ENCODE data around the gene ERV3-1. TPM values are rescaled to one million over a fixed set of nuclear protein-coding genes. Genes with fewer than 3 reads are reported as not detected.

The ERV3-1 gene, protein sequence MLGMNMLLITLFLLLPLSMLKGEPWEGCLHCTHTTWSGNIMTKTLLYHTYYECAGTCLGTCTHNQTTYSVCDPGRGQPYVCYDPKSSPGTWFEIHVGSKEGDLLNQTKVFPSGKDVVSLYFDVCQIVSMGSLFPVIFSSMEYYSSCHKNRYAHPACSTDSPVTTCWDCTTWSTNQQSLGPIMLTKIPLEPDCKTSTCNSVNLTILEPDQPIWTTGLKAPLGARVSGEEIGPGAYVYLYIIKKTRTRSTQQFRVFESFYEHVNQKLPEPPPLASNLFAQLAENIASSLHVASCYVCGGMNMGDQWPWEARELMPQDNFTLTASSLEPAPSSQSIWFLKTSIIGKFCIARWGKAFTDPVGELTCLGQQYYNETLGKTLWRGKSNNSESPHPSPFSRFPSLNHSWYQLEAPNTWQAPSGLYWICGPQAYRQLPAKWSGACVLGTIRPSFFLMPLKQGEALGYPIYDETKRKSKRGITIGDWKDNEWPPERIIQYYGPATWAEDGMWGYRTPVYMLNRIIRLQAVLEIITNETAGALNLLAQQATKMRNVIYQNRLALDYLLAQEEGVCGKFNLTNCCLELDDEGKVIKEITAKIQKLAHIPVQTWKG
- 27.2 TPM for total RNA-seq

DNA sequence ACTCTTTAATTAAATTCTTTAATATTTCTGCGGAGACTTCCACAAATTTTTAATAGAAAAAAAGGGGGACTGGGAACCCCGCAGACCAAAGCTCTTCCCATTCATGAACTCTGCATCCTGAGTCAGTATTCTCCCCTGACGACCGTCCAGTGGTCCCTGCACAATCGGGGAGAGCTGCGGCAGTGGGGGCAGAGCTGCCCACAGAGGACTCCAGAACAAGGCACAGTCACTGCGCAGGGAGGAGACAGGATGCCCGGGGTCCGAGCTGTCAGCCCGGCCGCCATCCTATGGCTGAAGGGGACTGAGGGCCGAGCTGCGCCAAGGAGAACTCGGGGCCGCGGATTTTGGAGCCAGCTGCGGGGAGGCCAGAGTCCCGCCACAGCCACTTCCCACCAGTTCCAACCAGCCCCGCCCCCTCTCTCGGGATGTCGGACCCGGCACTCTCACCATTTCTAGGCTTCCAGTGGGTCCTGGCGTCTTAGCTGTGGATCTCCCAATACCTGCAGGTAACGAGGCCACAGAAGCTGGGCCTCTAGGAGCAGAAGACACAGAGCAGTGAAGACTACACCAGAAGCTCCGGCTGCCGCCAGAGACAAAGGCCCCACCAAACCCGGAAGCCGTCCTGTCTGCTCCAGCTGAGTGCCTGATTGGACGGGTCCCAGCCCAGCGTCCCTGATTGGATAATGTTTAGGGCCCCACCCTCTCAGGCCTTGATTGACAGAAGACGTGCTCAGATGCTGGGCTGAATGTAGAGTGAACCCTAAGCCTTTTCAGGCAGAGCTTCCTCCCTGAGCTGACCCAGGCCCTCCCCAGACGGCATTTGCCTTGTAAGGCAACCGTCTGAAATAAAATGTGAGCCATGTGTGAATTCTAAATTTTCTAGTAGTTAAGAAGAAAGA, at the start of gene ERV3-1:
TSS of gene ERV3-1 (minus strand) at position 594 of the 899 bp plus-strand sequence. CDS start 13,661 bp downstream, outside the sequence.

DNA sequence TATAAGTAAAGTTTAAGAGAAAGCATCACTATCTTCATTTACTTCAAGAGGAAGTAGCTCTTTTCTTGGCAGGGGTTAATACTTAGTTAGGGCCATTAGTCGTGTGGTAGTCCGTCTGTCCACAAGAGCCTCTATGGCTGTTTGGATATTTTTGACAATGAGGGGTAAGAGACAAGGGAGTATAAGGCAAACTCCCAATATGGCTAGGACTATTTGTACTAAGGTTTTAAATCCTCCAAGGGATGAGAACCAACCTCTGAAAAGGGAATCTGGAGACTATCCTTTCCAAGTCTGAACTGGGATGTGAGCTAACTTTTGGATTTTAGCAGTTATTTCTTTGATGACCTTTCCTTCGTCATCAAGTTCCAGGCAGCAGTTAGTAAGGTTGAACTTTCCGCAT, 15.6 kb downstream of the ERV3-1 start, which contains the start of gene ZNF117:
TSS of gene ZNF117 (minus strand) at position 101 of the 400 bp plus-strand sequence.

Small RNAs within 50 kb of the gene (small RNA-seq; reads per million reads assigned to genes)
- not detected for gene RNU6-1229P

Other genes with a start within 250 kb of the ERV3-1 start
- gene ZNF138, start 212.3 kb downstream of the ERV3-1 start, total RNA-seq: 65.7 TPM
- gene ZNF273, start 103.4 kb downstream of the ERV3-1 start, total RNA-seq: 35.5 TPM
- 38.8 TPM for gene ZNF117, start 15.7 kb downstream of the ERV3-1 start, total RNA-seq

All from diencephalon (tissue), 1 donor.